H1 (cell line): Measurements from ENCODE around the gene TAL2. TPM values are rescaled to one million over a fixed set of nuclear protein-coding genes. Genes with fewer than 3 reads are reported as not detected.

Source experiments
- ATF3 ChIP-seq: IDR thresholded peaks from 2 replicates; pipeline ENCODE4 v1.6.1; 2011; ENCODE audit warnings: low read depth, mild to moderate bottlenecking, low read length; ENCODE audit not compliant: insufficient read depth
- BACH1 ChIP-seq: IDR thresholded peaks from 2 replicates; pipeline ENCODE4 v1.6.1; 2012; ENCODE audit warnings: low read length, improper control_type of control experiment
- CHD7 ChIP-seq: fragments of 300-600 bp; sonication (generic); IDR thresholded peaks from 2 replicates; pipeline ENCODE4 v1.7.1; 2012; ENCODE audit warnings: low read length, moderate library complexity, mild to moderate bottlenecking, inconsistent platforms; ENCODE audit not compliant: insufficient replicate concordance
- E2F6 ChIP-seq: IDR thresholded peaks from 2 replicates; pipeline ENCODE4 v1.6.1; 2012; ENCODE audit warnings: inconsistent platforms
- PHF8 ChIP-seq: fragments of 200-600 bp; sonication (generic); conservative IDR thresholded peaks from 2 replicates; pipeline ENCODE4 v1.7.1; 2012; ENCODE audit warnings: low read depth, mild to moderate bottlenecking, inconsistent platforms, low read length, moderate library complexity
- RFX5 ChIP-seq: IDR thresholded peaks from 2 replicates; pipeline ENCODE4 v1.6.1; 2011; ENCODE audit warnings: low read depth, low read length, improper control_type of control experiment, borderline replicate concordance
- SIRT6 ChIP-seq: IDR thresholded peaks from one replicate; pipeline ENCODE4 v1.7.1; 2012; ENCODE audit warnings: low read length, inconsistent platforms
- TCF12 ChIP-seq: IDR thresholded peaks from 2 replicates; pipeline ENCODE4 v1.6.1; 2011; ENCODE audit warnings: low read depth, mild to moderate bottlenecking, low read length
- polyA plus RNA-seq, 7 experiments: library from polyadenylated mRNA; depleted of rRNA in 3 of 7; stranded (reverse) in 5 of 7; unstranded in 2 of 7; fragments of >200 nt in 5 of 7; fragments of 200-250 nt in 2 of 7; gene quantifications; 1 replicate in 5 of 7; 2 replicates in 1 of 7; 4 replicates in 1 of 7; pipeline versions ENCODE4 v1.2.1 to v1.2.3, GENCODE V29; 2011 to 2013; ENCODE audit warnings: missing spikeins in 2 of 7, mixed read lengths in 2 of 7
- total RNA-seq: library from RNA; stranded (reverse); fragmentation: NEBNext Ultra II Directional; extraction: Animal tissue kit (Norgen Biotek cat#: 25700); gene quantifications from 2 replicates; pipeline ENCODE4 v1.2.1, GENCODE V29; 2021

Gene TAL2
- total and polyA plus RNA-seq, 2 of the 8 experiments (the other 6 are each of a cell fraction or from before 2014, with no cell fraction given) = 0.65 to 0.82 TPM

- TF ChIP-seq CHD7 (no peak), BACH1 (no peak), E2F6 (no peak), SIRT6 (no peak), TCF12 (no peak), ATF3 (no peak), RFX5 (no peak), PHF8 (no peak)
These were observed 22.3 kb upstream of the TAL2 start (continued) for GRCh38 chr9:105639936-105640335.
